Activated gamma-delta T cell (primary cell): ENCODE measurements around the gene FAM170B.

Experiments used
- DNase-seq: peaks from one replicate; lab custom pipeline; 2025; lab: John Stamatoyannopoulos, UW

FAM170B gene

DNA sequence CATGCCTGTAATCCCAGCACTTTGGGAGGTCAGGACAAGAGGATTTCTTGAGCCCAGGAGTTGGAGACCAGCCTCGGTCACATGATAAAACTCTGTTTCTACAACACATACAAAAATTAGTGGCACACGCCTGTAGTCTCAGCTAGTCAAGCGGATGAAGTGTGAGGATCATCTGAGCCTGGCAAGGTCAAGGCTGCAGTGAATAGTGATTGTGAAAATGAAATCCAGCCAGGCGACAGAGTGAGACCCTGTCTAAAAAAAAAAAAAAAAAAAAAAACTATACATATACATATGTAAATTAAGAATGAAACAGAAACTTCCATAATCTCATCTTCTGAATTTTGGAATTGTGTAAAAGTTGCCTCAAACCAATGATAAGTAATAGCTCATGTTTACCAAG lies 18.2 kb upstream of the FAM170B start:
- no peak for DNase-seq

DNA sequence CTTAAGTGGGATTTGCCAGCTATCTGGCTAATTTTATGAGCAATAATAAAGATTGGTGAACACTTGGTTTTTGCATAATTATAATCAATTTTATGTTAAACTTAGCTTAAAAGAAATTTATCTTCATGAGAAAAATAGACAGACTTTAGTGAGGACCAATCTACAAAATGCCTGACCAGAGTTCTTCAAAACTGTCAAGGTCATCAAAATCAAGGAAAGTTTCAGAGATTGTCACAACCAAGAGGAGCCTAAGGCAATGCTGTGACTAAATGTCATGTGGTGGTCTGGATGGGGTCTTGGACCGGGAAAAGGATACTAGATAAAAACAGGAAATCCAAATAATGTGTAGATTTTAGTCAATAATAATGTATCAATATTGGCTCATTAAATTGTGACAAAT lies 17.7 kb upstream of the FAM170B start:
- DNase-seq = no peak

DNA sequence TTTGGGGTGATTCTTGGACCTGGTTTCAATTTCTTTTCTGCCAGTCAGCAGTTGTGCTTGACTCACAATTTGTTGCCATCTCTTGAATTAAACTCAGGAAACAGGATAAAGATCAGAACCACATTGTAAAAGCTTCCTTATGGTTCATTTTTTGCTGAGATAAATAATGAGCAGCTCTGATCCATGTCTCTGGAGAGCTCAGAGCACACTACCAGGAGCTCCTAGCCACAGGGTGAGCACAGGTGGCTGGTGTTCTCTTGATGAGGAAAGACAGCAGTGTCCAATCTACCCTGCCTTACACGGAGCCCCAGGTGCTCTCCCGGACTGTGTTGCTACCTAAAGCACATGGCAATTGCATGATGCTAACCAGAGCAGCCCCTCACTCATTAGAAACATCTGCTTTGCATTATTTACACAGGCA lies 17.2 kb upstream of the FAM170B start:
- DNase-seq = no peak

DNA sequence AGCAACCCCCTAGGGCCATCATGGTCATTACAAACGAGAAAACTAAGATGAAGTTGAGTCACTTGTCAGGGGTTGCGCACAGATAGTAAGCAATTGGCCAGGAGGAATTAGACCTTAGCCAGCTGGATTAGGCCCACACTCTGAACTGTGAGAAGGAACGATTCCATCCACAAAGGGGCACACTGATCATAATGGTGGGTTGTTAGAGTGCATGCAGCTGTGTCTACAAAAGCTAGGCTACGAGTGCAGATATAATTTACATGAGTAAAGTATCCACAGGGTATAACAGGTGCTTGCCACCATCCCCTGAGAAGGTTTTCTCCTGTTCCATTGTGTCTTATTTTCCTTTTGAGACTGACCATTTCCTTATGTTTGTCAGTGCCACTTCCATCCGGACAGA lies 16.6 kb upstream of the FAM170B start:
- DNase-seq = no peak

DNA sequence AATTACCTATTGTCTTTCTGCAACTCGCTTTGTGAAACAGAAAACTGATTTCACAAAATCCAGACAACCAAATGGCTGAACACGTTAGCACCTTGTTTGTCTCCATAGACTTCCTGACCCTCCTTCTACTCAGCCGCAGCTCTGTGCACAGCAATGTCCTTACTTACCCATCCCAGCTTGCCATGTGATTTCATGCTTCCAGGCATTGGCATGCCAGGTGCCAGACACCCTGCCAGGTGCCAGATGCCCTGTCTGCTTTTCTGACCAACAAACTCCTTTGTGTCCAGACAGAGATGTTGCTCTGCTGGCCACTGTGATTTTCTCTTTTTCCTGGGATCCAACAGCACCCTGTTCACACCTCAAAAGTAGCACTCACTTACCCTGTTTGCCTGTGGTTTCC lies 16.1 kb upstream of the FAM170B start:
- no peak for DNase-seq

DNA sequence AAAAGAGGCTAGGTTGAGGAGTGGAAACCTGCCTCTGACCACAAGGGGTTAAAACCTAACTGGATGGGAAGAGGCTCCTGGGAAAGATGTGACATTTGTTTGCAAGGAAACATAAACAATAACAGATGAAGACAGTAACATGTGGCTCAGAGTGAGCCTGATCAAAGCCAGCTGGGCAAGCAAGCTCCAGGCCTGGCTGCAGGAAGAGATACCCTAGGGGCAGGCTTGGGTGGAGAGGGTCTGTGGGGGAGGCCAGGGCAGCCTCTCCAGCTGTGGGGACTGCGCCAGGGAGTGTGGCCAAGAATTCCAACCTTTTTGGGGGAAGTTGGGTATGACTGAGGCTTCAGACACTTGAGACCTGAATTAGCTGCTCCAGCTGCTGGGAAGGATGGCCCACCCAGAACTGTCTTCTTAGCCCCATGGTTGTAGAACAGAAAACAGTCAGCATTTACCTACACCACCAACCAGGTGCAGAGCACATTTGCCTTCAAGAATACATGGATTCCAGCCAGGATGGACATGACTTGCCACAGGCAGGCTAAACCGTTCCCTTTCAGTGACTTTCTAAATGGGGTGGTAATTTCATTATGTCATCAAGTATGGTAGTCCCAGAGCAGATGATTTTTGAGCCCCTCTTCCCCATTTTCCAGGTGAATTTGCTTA lies 10.4 kb upstream of the FAM170B start:
- DNase-seq = no peak

DNA sequence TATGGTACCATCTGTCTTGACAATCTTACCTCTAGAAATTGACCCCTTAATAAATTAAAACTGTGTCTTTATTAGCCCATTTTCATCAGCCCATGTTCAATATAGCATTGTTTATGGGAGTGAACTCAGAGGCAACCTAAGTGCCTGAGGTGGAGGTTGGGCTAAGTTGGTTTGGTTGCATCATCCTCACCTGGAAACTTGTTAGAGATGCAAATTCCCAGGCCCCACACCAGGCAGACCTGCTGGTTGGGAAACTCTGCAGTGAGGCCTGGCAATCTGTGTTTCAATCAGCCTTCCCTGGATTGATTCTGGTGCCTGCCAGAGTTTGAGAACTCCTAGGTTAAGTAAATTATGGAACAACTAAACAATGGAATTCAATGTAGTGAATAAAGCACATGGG lies 9.4 kb upstream of the FAM170B start:
- no peak for DNase-seq

DNA sequence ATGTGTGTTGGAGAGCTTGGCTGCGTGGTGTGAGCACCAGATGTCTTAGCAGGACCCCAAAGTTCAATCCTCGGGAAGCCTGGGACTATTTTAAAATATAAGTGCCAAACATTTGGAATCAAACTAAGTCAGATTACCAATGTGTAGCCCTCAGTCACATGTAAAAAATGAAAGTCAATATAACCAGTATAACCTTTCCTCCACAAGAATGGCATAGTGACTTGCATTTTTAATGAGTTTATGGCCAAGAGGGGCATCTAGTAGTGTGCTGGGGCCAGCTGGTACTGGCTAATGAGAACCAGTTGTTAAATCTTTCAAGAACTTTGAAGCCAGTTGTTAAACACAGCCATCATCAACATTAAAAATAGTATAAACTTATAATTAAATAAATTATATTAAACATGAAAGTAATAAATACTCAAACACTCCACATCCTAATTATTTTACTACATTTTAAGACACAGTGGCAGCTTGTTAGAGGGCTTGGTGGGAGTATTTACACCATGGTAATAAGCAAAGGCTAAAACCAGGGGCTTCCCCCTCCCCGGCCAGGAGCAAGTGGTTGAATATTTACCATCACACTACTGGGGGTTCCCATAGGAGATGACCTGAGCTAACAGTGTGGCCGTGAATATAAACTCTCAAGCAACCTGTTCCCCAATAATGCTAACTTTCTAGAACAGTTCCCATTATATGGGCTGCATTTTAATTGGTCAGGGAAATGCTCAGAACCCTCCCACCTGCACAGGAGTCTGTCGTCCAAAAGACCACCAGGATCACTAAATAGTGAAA lies 7.9 kb upstream of the FAM170B start:
- no peak for DNase-seq

DNA sequence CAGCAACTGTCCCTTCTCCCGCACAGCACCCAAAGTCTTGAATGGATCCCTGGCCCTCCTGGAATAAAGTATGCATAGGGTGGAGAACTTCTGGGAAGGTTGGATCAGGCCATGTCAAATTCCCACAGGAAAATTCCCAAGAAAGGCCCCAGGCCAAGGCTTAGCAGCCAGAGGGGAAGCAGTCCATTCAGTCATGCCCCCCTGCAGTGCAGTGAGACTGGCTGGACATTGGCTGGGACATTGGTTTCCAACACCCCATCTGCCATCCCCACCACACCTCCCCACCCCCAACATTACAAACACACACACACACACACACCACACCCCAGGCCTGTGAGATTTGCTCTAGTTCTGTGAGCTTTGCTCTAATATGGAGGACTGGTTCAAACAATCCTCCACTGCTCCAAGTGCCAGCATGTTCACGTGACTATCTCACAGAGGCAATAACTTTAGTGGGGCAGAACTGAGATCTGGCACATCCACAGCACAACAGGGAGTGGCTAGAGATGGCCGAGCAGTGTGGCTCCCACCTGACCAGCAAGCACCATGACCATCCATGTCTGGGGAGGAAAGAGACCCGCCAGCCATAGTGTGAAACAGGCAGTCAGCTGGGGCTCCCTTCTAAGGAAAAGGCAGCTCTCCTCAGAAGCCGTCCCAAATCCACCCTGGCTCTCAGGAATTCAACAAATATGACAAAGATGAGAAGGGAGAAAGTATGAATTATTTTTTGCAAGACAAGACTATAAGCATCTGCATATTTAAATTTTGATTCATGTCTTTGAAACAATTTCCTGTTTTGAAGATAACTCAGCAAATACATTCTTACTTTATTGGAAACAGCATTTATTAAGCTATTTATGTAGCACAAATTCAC lies 6.7 kb upstream of the FAM170B start:
- no peak for DNase-seq

DNA sequence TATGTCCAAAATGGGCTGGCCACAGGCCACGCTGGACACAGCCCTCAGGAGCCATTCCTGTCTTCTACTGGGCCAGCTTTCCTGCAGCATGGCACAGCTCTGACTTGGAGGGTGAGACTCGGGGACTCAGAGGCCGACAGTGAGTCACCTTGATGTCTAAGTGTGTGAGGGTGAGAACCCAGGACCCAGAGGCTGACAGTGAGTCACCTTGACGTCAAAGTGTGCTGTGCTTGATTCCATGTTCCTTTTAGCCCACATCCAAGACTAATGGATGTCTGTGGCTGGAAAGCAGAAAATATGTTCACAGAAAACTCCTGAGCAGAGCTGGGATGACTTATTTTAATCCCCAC lies 6.0 kb upstream of the FAM170B start:
- no peak for DNase-seq

DNA sequence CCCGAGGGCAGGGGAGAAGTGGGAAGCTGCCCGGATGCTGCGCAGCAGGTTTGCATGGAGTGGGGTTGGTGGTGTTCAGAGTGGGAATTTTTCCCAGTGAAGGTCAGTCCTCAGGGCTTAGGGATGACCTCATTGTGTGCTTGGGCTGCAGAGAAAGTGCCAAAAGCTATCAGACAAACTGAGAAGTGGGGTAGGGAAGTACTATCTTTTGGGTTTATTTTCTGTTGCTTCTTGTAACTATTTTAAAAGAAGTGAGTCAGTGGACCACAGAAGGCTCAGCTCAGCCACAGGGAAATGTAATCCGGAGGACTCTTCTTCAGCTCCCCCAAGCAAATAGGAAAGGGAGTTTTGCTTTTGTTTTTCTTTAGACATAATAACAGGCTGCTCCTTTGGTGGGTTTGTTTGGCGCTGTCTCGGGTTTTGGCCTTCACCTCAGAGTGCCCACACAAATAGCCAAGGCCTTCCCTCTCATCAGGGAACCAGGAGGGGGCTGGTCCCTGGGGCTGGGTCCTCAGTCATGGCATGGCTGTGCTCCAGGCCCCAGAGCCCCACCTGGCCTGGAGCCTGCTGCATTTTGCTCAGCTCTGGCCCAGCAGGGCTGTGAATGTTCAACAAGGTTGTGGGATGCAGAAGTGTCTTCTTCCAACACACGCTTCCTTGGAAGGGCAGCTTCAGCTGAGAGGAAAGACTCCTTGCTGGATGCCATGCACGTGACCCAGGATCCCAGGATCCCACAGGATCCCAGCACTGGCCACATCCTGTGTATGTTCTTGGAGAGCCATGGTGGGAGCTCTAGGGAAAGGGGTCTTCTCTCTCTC lies 5.4 kb upstream of the FAM170B start:
- DNase-seq = no peak

DNA sequence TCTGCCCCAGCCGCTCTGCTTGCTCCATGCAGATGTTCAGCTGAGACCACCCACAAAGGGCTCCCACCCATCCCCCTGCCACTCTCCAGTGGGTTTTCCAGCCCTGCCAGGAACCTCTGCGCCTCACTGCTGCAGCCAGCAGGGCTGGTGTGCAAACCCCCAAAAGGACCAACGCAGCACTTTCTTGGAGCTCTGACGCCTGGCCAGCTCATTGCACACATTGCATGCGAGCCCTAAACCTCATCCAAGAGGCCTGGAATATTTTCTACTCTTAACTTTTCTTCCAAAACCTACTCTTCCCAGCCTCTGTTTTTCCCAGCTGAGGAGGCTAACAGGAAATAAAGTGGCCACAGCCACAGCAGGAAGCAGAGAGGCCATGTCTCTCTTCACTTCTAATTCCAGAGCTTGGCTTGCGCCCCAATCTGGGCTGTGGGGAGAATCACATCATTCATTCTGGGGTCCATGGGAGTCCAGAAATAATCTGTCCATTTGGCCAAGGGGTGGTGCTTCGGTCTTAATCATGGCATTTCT lies 4.6 kb upstream of the FAM170B start:
- DNase-seq = no peak

DNA sequence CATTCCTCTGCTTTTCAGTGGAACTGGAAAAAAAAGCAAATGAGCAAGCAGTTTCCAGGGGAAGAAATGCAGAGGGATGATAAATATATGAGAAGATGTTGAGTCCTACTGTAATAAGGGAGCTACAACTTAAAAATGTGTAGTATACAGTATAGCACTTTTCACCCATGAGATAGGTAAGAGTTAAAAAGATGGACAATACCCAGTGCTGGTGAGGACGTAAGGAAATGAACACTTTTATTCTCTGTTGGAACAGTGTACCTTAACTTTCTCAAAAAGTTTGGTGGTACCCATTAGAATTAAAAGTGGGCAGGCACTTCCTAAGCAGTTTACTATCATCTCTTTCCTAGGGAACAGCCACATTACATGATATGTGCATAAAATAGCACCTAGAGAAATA lies 2.7 kb upstream of the FAM170B start:
- no peak for DNase-seq

DNA sequence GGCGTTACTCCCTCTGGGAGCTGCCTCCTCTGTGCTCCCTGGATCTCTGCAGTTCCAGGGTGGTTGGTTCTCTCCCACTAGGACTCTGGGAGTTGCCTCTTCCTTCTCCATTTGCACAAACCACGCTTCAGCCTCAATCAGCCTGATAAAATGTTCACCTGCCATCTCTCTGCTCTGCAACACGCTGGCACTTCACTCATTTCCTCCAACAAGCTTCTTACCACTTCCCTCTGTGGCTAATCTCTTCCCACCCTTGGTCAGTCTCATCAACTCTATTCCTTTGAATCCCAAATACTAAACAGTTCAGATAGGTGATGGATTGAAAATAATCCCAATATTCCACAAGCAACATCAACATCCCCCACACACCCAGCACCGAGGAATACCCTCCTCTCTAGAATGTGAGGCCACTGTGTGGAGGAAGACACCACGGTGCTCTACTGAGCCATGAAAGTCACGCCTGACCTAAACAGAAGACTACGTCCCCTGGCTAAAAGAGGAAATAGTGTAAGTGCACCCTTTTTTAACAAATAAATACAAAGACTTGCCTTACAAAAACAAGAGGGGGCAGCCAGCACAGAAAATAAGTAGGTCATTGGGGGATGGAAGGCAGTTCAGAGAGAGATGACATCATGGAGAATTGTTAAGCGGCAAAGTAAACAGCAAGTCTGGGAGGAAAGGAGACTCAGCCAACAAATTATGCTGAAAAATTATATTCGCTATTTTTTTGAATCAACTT lies 1.9 kb upstream of the FAM170B start:
- DNase-seq = no peak

DNA sequence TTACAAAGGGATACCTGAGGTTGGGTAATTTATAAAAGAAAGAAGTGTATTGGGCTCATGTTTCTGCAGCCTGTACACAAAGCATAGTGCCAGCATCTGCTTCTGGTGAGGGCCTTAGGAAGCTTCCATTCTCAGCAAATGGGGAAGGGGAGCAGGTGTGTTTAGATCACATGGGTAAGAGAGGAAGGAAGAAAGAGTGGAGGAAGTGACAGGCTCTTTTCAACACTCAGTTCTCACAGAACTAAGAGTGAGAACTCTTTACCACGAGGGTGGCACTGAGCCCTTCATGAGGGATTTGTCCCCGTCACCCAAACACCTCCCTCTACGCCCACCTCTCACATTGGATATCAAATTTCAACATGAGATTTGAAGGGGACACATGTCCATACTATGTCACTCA lies 506 bp upstream of the FAM170B start:
- DNase-seq = no peak

DNA sequence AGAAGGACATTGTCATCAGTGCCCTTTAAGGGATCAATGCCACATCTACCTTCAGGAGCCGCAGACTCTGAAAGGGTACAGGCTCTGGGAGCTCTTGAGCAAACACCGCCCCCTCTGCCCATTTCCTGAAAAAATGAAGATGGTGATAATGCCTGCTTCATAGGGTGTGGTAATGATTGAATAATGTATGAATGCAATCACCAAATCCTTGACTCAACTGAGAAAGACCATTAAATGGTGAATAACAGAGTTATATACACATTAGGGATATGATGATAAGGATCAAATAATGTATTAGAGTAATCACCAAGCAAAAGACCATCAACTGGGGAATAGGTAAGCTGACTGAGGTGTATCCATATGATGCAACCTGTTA lies 1.5 kb downstream of the FAM170B start:
- DNase-seq = no peak

DNA sequence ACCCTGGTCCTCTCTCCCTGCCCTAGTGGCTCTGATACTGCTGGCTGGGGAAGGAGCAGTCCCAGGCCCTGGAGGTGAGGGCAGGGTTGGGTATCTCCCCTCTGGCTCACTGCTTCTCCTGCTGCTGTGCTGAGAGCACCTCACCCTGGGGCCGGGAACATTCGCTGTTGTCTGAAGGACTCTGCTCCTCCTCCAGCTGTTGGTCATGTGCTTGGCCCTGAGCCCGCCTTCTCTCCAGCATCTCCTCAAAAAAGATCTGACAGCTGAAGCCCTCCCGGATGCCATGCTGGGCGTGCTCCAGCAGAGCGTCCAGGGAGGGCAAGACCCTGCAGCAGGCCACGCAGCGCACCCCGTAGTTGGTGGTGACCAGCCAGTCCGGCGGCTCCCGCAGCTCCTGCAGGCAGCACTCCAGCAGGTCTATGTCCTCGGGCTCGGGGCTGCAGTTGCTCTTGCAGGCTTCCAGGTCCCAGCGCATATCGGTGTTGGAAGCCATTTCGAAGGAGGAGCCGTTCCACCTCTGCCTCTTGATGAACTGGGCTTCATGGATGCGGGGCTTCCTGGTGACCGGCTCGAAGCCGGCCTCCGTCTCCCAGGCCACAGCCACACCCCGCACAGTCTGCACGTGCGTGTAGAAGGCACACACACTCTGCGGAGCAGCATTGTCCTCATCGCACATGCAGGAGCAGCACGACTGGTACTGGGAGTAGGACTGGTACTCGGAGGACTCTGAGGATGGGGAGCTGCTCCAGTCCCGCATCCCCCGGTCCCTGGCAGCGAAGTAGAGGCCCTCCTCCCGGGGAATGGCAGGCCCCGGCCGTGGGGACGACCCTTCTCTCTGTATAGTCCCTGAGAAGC lies 2.1 kb downstream of the FAM170B start:
- DNase-seq = no peak

DNA sequence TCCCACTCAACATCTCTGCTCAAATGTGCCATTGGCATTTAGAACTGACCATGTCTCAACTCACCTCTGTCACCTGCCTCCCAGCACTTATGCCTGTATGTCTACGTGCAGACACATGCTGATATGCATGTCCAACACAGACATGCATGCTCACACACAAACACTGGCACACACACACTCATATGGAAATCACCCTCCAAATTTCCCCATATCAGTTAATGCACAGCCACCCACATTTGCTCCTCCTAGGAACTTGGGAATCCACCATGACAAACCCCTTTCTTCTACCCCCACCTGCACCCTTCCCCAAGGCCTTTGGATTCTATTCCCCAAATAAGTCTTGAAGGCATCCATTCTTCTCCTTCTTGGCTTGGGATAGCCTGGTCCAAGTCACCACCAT lies 4.4 kb downstream of the FAM170B start:
- no peak for DNase-seq

DNA sequence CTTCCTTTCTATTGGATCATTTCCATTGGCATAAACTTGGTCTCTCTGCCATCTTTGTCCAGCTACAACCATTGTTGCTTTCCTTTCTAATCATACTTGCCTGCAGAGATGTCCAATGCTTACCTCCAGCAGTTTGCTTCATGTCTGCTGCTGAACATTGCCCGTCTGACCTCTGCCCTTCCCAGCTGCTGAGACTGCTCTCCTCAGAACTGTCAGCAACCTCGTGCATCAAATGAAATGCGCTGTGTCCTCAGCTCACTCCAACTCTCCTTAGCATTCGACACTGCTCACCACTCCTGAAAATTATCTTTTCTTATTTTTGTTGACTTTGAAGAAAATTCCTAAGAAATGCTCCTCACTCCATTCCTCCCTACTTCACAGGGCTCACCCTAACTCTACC lies 5.0 kb downstream of the FAM170B start:
- DNase-seq = no peak
